Neural progenitor cell (in vitro differentiated cells): ENCODE results near the gene ANO7. TPM values are rescaled to one million over a fixed set of nuclear protein-coding genes. Genes with fewer than 3 reads are reported as not detected.
A peak's percentile ranks its signal among the peaks of the same experiment; 100 is the strongest.

Source experiments
- DNase-seq: peaks from one replicate; pipeline ENCODE4 v3.0.0-alpha.2; 2016; ENCODE audit warnings: low spot score
- H2AFZ ChIP-seq: fragments of 200-600 bp; sonication (generic); replicated peaks from 2 replicates; pipeline ENCODE4 v1.6.1; 2016; ENCODE audit warnings: antibody characterized with exemption
- H3F3A ChIP-seq: fragments of 200-600 bp; sonication (generic); 2 replicates; pipeline ENCODE4 v1.6.1; 2016; ENCODE audit warnings: antibody characterized with exemption, low read depth
- H3K27ac ChIP-seq: fragments of 200-600 bp; sonication (generic); 2 replicates; pipeline ENCODE4 v1.5.1; 2016; ENCODE audit warnings: mild to moderate bottlenecking
- H3K27me3 ChIP-seq: fragments of 200-600 bp; sonication (generic); 2 replicates; pipeline ENCODE4 v1.6.1; 2016; ENCODE audit warnings: mild to moderate bottlenecking, moderate library complexity
- H3K36me3 ChIP-seq: fragments of 200-600 bp; sonication (generic); 2 replicates; pipeline ENCODE4 v1.5.1; 2016
- H3K4me1 ChIP-seq: fragments of 200-600 bp; sonication (generic); 2 replicates; pipeline ENCODE4 v1.6.1; 2016; ENCODE audit warnings: mixed run types
- H3K4me2 ChIP-seq: fragments of 200-600 bp; sonication (generic); 2 replicates; pipeline ENCODE4 v1.6.1; 2016
- H3K4me3 ChIP-seq: fragments of 200-600 bp; sonication (generic); 2 replicates; pipeline ENCODE4 v1.5.1; 2016
- H3K79me2 ChIP-seq: fragments of 200-600 bp; sonication (generic); 2 replicates; pipeline ENCODE4 v1.6.1; 2016; ENCODE audit warnings: low read depth
- H3K9ac ChIP-seq: fragments of 200-600 bp; sonication (generic); 2 replicates; pipeline ENCODE4 v1.6.1; 2016
- H3K9me3 ChIP-seq: fragments of 200-600 bp; sonication (generic); 2 replicates; pipeline ENCODE4 v1.5.1; 2016; ENCODE audit warnings: low read depth
- H4K20me1 ChIP-seq: fragments of 200-600 bp; sonication (generic); 2 replicates; pipeline ENCODE4 v1.6.1; 2016; ENCODE audit warnings: low read depth
- H3K27ac Mint-ChIP-seq: 3 replicates; pipeline ENCODE4 v1.8.0; 2021; ENCODE audit warnings: mixed read lengths
- H3K27me3 Mint-ChIP-seq: 2 replicates; pipeline ENCODE4 v1.8.0; 2022; ENCODE audit warnings: low read depth, mild to moderate bottlenecking, inconsistent platforms, moderate library complexity, mixed read lengths; ENCODE audit not compliant: insufficient read depth
- H3K36me3 Mint-ChIP-seq: 3 replicates; pipeline ENCODE4 v1.8.0; 2021; ENCODE audit warnings: mixed read lengths
- H3K4me1 Mint-ChIP-seq: 3 replicates; pipeline ENCODE4 v1.8.0; 2021; ENCODE audit warnings: mixed read lengths
- H3K4me3 Mint-ChIP-seq: 3 replicates; pipeline ENCODE4 v1.8.0; 2021; ENCODE audit warnings: mild to moderate bottlenecking, moderate library complexity, mixed read lengths
- H3K9me3 Mint-ChIP-seq: 3 replicates; pipeline ENCODE4 v1.8.0; 2020; ENCODE audit warnings: mixed read lengths
- CTCF ChIP-seq: fragments of 200-600 bp; sonication (generic); IDR thresholded peaks from 2 replicates; pipeline ENCODE4 v1.5.1; 2017; ENCODE audit warnings: antibody characterized with exemption, mild to moderate bottlenecking
- EZH2 ChIP-seq: fragments of 200-600 bp; sonication (generic); IDR thresholded peaks from 2 replicates; pipeline ENCODE4 v1.6.1; 2017; ENCODE audit warnings: antibody characterized with exemption, mild to moderate bottlenecking, moderate library complexity
- EZH2phosphoT487 ChIP-seq: fragments of 200-600 bp; sonication (generic); IDR thresholded peaks from 2 replicates; pipeline ENCODE4 v1.6.1; 2017; ENCODE audit warnings: antibody characterized with exemption
- total RNA-seq: library from RNA; depleted of rRNA; stranded (reverse); fragments of >200 nt; gene quantifications from 2 replicates; pipeline ENCODE4 v1.2.3, GENCODE V29; 2015; ENCODE audit warnings: low replicate concordance

The ANO7 gene
- total RNA-seq, 1 donor from 2014 or later = not detected

- Histone ChIP-seq H3F3A (peaks cover 5% of the 10 kb centered on the region), H3K27ac (no peak overlapping the region), H3K27me3 (peaks cover 10% of the 10 kb centered on the region), H3K9ac (no peak overlapping the region), H3K9me3 (no peaks in the 10 kb centered on the region), H3K4me1 (peaks cover 10% of the 10 kb centered on the region), H4K20me1 (peaks cover 9% of the 10 kb centered on the region), H3K79me2 (peaks cover 43% of the 10 kb centered on the region), H3K36me3 (no peaks in the 10 kb centered on the region), H3K4me3 (peak overlapping the region; percentile 87), H3K4me2 (peak overlapping the region; percentile 88), H2AFZ (peak overlapping the region; percentile 75)
- H3K27ac Mint-ChIP-seq = no peak overlapping the region
- no peaks in the 10 kb centered on the region for H3K9me3 Mint-ChIP-seq
- no peak for TF ChIP-seq CTCF
- TF ChIP-seq EZH2phosphoT487 = no peak
- no peak for TF ChIP-seq EZH2
- H3K4me3 Mint-ChIP-seq = peak overlapping the region; percentile 98
- H3K27me3 Mint-ChIP-seq = peaks cover 3% of the 10 kb centered on the region
- peaks cover 25% of the 10 kb centered on the region for H3K4me1 Mint-ChIP-seq
- DNase-seq = no peak
- H3K36me3 Mint-ChIP-seq = no peaks in the 10 kb centered on the region
These were observed 38.9 kb upstream of the ANO7 start for GRCh38 chr2:241149675-241149924.

- Mint-ChIP-seq H3K36me3 (peaks cover 2% of the 10 kb centered on the region), H3K4me3 (peak within 1 kb of the TSS; percentile 98), H3K27ac (peak within 1 kb of the TSS; percentile 88), H3K4me1 (peaks cover 25% of the 10 kb centered on the region), H3K9me3 (no peaks in the 10 kb centered on the region), H3K27me3 (peaks cover 3% of the 10 kb centered on the region)
- peak within 1 kb of the TSS; percentile 95 for H2AFZ ChIP-seq
- peaks cover 43% of the 10 kb centered on the region for H3K79me2 ChIP-seq
- no peak within 1 kb of the TSS for H3K27ac ChIP-seq
- TF ChIP-seq EZH2phosphoT487 (no peak), CTCF (peak; percentile 24), EZH2 (no peak)
- H3F3A ChIP-seq = peaks cover 5% of the 10 kb centered on the region
- H3K27me3 ChIP-seq = peaks cover 10% of the 10 kb centered on the region
- H4K20me1 ChIP-seq = peaks cover 9% of the 10 kb centered on the region
- peaks cover 10% of the 10 kb centered on the region for H3K4me1 ChIP-seq
- no peaks in the 10 kb centered on the region for H3K36me3 ChIP-seq
- peak within 1 kb of the TSS; percentile 89 for H3K4me2 ChIP-seq
- H3K9me3 ChIP-seq = no peaks in the 10 kb centered on the region
- peak within 1 kb of the TSS; percentile 87 for H3K4me3 ChIP-seq
- peak; percentile 99 for DNase-seq
- H3K9ac ChIP-seq = peak within 1 kb of the TSS; percentile 54
These were observed 38.4 kb upstream of the ANO7 start, which contains the start of gene PPP1R7 for GRCh38 chr2:241149925-241150659. PPP1R7 (plus strand) TSS chr2:241150467; CDS start chr2:241150496, 29 bp downstream.

- peak overlapping the region; percentile 88 for H3K27ac Mint-ChIP-seq
- H3K9me3 Mint-ChIP-seq = no peaks in the 10 kb centered on the region
- H3K79me2 ChIP-seq = peaks cover 41% of the 10 kb centered on the region
- H3K9me3 ChIP-seq = no peaks in the 10 kb centered on the region
- peaks cover 9% of the 10 kb centered on the region for H4K20me1 ChIP-seq
- H3F3A ChIP-seq = peaks cover 5% of the 10 kb centered on the region
- peak; percentile 13 for DNase-seq
- no peaks in the 10 kb centered on the region for H3K36me3 ChIP-seq
- peaks cover 2% of the 10 kb centered on the region for H3K36me3 Mint-ChIP-seq
- peak overlapping the region; percentile 89 for H3K4me2 ChIP-seq
- no peak overlapping the region for H3K27ac ChIP-seq
- peak overlapping the region; percentile 87 for H3K4me3 ChIP-seq
- H3K27me3 ChIP-seq = peaks cover 10% of the 10 kb centered on the region
- peak overlapping the region; percentile 95 for H2AFZ ChIP-seq
- H3K4me1 ChIP-seq = peaks cover 10% of the 10 kb centered on the region
- peaks cover 3% of the 10 kb centered on the region for H3K27me3 Mint-ChIP-seq
- TF ChIP-seq CTCF (peak; percentile 1), EZH2phosphoT487 (no peak)
- peak overlapping the region; percentile 98 for H3K4me3 Mint-ChIP-seq
- H3K9ac ChIP-seq = peak overlapping the region; percentile 54
- peaks cover 25% of the 10 kb centered on the region for H3K4me1 Mint-ChIP-seq
These were observed 37.6 kb upstream of the ANO7 start for GRCh38 chr2:241150660-241151530.
